HCEC 1CT (cell line): ENCODE measurements around the gene CXCL12.

Experiments
- DNase-seq: peaks from one replicate; pipeline ENCODE4 v3.0.0-alpha.2; 2017

CXCL12 gene

GRCh38 chr10:44385026-44385695, at the start of gene CXCL12:
TSS of gene CXCL12 (minus strand) at chr10:44385097. CDS start at chr10:44385005, 92 bp downstream.
- DNase-seq: no peak

- DNase-seq: no peak
Observed at GRCh38 chr10:44427479-44427878, 42.6 kb upstream of the CXCL12 start.

GRCh38 chr10:44427037-44427436, 42.1 kb upstream of the CXCL12 start:
- no peak for DNase-seq

- no peak for DNase-seq
Observed at GRCh38 chr10:44426247-44427034, 41.5 kb upstream of the CXCL12 start.

- DNase-seq: no peak
Observed at GRCh38 chr10:44425466-44425865, 40.6 kb upstream of the CXCL12 start.

- DNase-seq: no peak
Observed at GRCh38 chr10:44424957-44425356, 40.1 kb upstream of the CXCL12 start.

GRCh38 chr10:44424298-44424697, 39.4 kb upstream of the CXCL12 start:
- DNase-seq: no peak

- DNase-seq: no peak
Observed at GRCh38 chr10:44422570-44423101, 37.7 kb upstream of the CXCL12 start.

- DNase-seq: no peak
Observed at GRCh38 chr10:44422153-44422552, 37.3 kb upstream of the CXCL12 start.

GRCh38 chr10:44419790-44420549, 35.1 kb upstream of the CXCL12 start:
- no peak for DNase-seq

GRCh38 chr10:44418637-44419036, 33.7 kb upstream of the CXCL12 start:
- DNase-seq: no peak

GRCh38 chr10:44417761-44418160, 32.9 kb upstream of the CXCL12 start:
- DNase-seq: no peak

GRCh38 chr10:44416936-44417335, 32.0 kb upstream of the CXCL12 start:
- no peak for DNase-seq

- no peak for DNase-seq
Observed at GRCh38 chr10:44416021-44416771, 31.3 kb upstream of the CXCL12 start.

- no peak for DNase-seq
Observed at GRCh38 chr10:44415121-44415520, 30.2 kb upstream of the CXCL12 start.

GRCh38 chr10:44413416-44413815, 28.5 kb upstream of the CXCL12 start:
- DNase-seq: no peak

GRCh38 chr10:44411251-44411650, 26.4 kb upstream of the CXCL12 start:
- DNase-seq: no peak

- DNase-seq: no peak
Observed at GRCh38 chr10:44404741-44405437, 20.0 kb upstream of the CXCL12 start.

GRCh38 chr10:44402465-44403195, 17.7 kb upstream of the CXCL12 start:
- DNase-seq: no peak

- DNase-seq: no peak
Observed at GRCh38 chr10:44400541-44400940, 15.6 kb upstream of the CXCL12 start.
